ENCODE measurements around the gene NCKIPSD.

The NCKIPSD gene

DNA sequence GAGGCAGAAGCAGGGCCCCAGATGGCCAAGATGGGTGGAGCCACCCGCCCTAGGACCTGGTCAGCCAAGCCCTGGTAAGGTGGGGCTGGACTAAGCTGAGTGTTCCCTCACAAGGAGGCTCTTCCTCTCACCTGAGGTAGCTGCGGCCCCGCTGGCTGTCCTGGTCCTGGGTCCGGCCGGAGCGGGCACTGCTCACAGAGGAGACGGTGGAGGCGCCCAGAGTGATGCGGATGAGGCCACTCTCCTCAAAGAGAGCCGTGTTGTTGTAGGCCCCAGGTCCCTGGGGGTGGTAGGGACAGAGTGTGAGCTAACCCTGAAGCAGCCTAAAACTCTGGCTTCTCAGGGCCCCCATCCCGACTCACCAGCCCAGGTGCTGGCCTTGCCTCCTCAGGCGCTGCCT lies 43.1 kb downstream of the NCKIPSD start:
- DNase-seq, result no peak

- no peak for DNase-seq
Measured at GRCh38 chr3:48641396-48641795, 44.3 kb downstream of the NCKIPSD start.

DNA sequence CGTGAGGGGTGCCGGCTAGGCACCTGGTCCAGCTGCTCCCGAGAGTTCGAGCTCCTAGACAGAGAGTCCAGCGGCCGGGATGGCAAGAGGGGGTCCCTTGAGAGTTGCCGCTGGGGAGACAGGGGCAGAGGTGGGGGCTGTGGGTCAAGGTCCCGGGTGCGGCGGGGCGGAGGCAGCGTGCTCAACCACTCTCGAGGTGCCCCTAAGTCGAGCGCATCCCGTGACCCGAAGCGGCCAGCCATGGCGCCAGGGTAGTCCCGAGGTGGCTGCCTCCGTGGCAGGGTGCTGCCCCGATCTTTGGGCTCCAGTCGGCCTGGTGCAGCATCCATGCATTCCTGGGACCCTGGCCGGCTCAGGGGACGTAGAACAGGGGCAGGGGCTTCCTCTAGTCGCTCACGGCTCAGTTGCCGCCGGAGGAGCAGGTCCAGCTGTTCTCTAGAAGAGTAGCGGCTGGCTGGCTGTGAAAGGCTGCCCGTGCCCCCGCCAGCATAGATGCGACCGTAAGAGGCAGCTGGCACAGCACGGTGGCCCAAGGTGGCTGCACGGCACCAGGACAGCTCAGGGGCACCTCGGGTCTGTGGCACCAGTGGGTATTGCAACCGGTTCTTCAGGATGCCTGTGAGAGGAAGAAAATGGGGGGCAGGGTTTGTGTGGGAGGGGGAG lies 45.6 kb downstream of the NCKIPSD start:
- DNase-seq, result no peak

- DNase-seq, result no peak
Measured at GRCh38 chr3:48637305-48637704, 48.4 kb downstream of the NCKIPSD start.

- DNase-seq, result no peak
Measured at GRCh38 chr3:48636149-48636655, 49.5 kb downstream of the NCKIPSD start.

DNA sequence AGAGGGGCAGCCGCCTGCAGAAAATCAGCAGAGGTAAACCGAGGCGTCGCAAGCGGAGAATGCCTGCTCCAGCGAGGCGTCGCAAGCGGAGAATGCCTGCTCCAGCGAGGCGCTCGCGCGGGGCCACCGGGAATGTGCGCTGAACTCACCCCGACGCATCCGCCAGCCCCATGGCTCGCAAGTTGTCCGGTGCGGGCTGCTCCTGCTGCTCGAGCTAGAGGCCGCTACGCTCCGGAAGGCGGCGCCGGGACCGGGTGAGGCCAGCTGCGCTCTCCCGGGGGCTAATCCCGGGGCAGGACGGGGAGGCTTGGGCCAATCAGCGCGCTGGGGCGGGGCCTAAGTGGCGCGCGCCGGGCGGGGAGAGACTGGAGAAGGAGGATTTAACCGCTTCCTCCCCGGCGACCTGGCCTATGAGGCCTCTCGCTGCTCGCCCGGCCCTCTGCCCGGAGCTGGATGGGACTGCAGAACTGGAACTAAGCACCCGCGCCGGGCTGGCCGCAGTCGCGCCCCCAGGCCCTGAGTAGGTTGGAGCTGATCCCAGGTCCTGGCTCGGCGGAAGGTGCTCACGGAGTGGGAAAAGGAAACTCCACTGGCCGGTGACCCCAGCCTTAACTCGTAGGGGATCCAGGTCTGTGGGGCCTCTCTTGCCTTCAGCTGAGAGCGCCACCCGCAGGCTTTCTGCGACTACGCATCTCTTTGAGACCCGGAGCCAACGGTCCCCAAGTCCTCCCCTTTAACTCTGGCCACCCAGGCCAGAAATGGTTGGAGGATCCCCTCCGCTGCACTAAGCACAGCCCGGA lies 50.3 kb downstream of the NCKIPSD start, which contains the start of gene SLC26A6:
Gene SLC26A6, minus strand, starts transcription at position 240 of the 800 bp plus-strand sequence. Its CDS starts 68 bp downstream, at position 172.
- peak; percentile 70 for DNase-seq

GRCh38 chr3:48634661-48635221 lies 51.0 kb downstream of the NCKIPSD start:
- DNase-seq, result no peak

DNA sequence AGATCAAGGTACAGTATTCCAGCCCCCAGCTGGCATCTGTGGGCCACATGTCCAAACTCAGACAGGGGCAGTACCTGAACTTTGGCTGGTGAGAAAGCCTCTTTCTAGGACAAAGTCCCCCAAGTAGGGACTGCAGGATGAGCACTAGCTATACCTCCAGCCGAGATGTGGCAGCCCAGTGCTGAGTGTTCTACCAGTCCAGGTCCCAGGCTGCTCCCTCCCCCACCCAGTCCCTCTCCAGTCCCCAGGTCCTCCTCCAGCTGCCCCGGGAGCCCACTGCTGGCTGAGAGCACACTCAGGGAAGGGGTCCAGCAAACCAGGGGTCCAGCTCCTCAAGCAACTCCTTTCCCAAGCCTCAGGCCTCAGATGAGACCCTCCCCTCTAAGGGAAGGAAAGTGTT lies 52.0 kb downstream of the NCKIPSD start:
- DNase-seq, result no peak

DNA sequence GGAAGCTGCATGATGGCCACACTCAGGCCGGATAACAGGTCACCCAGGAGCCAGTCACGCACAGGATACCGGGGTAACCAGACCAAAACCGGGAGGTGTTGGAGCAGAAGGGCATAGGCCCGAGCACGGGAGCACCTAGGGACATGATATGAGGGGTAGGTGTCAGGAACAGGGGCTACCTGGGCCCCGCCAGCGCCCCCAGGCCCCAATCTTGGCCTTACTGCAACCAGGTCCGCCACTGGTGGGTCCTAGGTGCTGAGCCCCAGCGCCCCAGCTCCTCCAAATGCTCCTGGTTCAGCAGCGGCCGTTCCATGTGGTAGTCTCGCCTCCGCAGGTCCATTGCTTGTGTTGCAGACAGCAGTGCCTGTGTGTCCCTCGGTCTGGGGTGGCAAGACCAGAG lies 52.5 kb downstream of the NCKIPSD start:
- no peak for DNase-seq

GRCh38 chr3:48631516-48632448 lies 53.9 kb downstream of the NCKIPSD start:
- DNase-seq, result no peak

DNA sequence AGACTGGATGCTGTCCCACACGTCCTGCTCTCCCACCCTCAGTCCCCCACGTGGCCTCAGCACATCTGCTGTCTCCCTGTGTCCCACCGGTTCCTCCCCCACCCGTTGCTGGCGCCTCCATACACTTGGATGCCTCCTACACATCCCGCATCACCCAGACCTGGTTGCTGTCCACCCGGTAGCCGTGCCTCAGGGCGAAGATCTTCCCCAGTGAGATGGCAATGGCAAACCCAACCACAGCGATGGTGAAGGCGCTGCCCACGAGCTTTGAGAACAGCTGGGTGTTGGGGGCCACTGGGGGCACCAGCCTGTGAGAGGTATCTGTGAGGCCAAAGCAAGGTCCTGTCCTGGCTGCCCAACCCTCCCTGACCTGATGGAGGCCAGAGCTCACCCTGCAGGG lies 54.9 kb downstream of the NCKIPSD start:
- DNase-seq, result no peak

GRCh38 chr3:48630407-48630806 lies 55.3 kb downstream of the NCKIPSD start:
- no peak for DNase-seq

GRCh38 chr3:48629894-48630293 lies 55.8 kb downstream of the NCKIPSD start:
- no peak for DNase-seq

DNA sequence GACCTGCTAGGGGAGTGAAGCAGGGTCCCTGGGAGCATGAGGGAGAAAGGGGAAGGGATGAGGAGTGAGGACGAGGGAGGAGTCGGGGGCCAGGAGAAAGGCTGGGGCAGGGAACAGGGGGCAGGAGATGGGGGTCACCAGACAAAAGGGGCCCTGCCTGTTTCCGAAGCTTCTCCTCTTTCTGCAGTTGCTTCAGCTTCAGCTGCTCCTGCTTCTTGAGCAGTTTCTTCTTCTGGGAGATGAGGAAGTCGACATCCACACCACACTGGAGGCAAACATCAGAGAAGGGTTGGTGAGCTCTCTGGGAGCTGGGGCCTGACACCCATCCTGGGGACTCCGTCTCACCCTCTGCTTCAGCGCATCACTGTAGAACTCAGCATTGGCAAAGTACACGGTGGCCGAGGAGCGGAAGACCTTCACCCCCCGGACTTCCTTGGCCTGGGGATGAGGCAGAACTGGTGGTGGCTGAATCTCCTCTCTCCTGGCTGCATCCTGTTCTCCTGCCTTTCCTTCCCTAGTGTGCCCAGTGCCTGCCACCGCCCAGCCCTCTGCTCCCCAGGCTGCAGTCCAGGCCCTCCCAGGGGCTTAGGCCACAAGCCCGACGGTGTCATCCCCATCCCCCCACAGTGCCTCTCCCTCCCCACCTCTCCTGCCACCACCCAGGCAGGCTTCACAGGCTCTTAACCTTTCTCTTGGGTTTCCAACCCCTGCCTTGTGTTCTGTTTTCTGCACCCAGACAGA lies 57.3 kb downstream of the NCKIPSD start:
- DNase-seq, result no peak

GRCh38 chr3:48625600-48625999 lies 60.1 kb downstream of the NCKIPSD start:
- DNase-seq, result no peak

DNA sequence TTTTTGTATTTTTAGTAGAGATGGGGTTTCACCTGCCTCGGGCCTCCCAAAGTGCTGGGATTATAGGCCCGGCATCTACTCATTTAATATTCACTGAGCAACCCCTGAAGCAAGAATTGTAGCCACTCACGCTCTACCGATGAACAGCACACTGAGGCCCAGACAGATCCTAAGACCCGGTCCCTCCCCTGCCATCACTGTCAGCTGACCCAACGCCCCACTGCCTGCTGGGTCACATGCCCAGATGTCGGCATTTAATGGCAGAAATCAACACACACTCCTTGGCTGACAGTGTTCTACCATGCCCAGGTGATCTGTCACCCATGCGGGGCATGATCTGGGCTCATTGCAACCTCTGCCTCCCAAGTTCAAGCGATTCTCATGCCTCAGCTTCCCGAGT lies 60.9 kb downstream of the NCKIPSD start:
- DNase-seq, result no peak

- peak; percentile 81 for DNase-seq
Measured at GRCh38 chr3:48623851-48624547, 61.7 kb downstream of the NCKIPSD start.
